GM11168 (cell line): ENCODE results near the gene STAT1.

ENCODE experiments used
- in situ Hi-C: fragments of 300-500 bp; cut with MboI; formaldehyde crosslinking; loops from one replicate; pipeline ENCODE4 v1.12.0; 2022; ENCODE audit warnings: low sequenced_read_pairs; ENCODE audit not compliant: unreplicated experiment

Gene STAT1

GRCh38 chr2:190986221-190986953, 27.6 kb downstream of the STAT1 start:
- in situ Hi-C loops, result no loop called here

- in situ Hi-C loops, result no loop called here
Measured at GRCh38 chr2:190984595-190984994, 29.4 kb downstream of the STAT1 start.

- in situ Hi-C loops, result no loop called here
Measured at GRCh38 chr2:190982262-190983034, 31.5 kb downstream of the STAT1 start.

GRCh38 chr2:190981733-190982132, 32.2 kb downstream of the STAT1 start:
- in situ Hi-C loops, result no loop called here

GRCh38 chr2:190981333-190981732, 32.6 kb downstream of the STAT1 start:
- in situ Hi-C loops, result no loop called here

GRCh38 chr2:190980630-190981209, 33.3 kb downstream of the STAT1 start:
- in situ Hi-C loops, result no loop called here

- in situ Hi-C loops, result no loop called here
Measured at GRCh38 chr2:190979906-190980629, 33.9 kb downstream of the STAT1 start.

- in situ Hi-C loops, result no loop called here
Measured at GRCh38 chr2:190978389-190979053, 35.5 kb downstream of the STAT1 start.

GRCh38 chr2:190977505-190977904, 36.5 kb downstream of the STAT1 start:
- in situ Hi-C loops, result no loop called here

GRCh38 chr2:190976521-190976920, 37.5 kb downstream of the STAT1 start:
- in situ Hi-C loops, result no loop called here

GRCh38 chr2:190974629-190975361, 39.2 kb downstream of the STAT1 start:
- in situ Hi-C loops, result no loop called here

GRCh38 chr2:190973726-190974628, 40.0 kb downstream of the STAT1 start:
- in situ Hi-C loops, result no loop called here

- in situ Hi-C loops, result no loop called here
Measured at GRCh38 chr2:190973262-190973661, 40.7 kb downstream of the STAT1 start.

- in situ Hi-C loops, result no loop called here
Measured at GRCh38 chr2:190972846-190973245, 41.1 kb downstream of the STAT1 start.

GRCh38 chr2:190972213-190972612, 41.8 kb downstream of the STAT1 start:
- in situ Hi-C loops, result no loop called here

- in situ Hi-C loops, result no loop called here
Measured at GRCh38 chr2:190970873-190971506, 43.0 kb downstream of the STAT1 start.

GRCh38 chr2:190970160-190970559, 43.8 kb downstream of the STAT1 start:
- in situ Hi-C loops, result no loop called here

GRCh38 chr2:190968522-190968921, 45.4 kb downstream of the STAT1 start:
- in situ Hi-C loops, result no loop called here
